Endometrium (tissue), 2 donors: ENCODE measurements around the gene ENAH.
A peak's percentile ranks its signal among the peaks of the same experiment; 100 is the strongest.
"Not testable (repeated sequence)": the region's sequence is repeated elsewhere in the genome, so short reads cannot be mapped to it uniquely, and the experiment has no call there.

ENCODE experiments used
- FAIRE-seq: peaks from 2 replicates; lab custom pipeline; 2012; peaks lifted over from hg19 to GRCh38; lab: Jason Lieb, UNC
- donor health status: control.
- donor health status: control.

Gene ENAH

DNA sequence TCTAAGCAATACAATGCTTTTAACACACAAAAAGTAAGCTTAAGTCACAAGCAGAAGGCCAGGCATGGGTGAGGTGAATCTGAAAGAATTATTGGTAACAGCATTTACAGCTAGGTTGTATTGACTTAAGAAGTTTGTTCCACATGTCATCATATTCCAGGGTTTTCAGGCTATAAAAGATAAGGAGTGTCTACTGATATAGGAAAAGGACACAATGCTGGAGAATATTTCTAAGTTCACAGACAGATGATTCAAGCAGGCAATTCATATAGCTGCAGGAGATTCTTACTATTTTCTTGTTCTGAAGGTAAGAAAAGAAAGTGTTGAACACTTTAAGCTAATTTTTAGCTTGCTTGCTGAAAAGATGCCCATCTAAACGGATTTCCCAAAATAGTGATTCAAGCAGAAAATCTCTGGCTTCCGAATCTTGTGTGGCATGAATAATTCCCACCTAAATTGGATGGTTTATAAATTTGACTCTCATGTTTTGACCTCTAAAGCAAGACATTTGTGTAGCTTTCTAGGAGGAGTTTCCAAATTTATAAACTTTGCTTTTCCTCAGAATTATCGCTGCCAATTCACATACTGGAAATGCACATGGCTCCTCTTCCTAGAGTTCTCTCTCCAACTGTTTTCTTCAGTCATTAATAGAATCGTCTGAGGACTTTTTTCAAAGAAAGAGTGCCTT, 129.5 kb downstream of the ENAH start:
- FAIRE-seq = no peak

DNA sequence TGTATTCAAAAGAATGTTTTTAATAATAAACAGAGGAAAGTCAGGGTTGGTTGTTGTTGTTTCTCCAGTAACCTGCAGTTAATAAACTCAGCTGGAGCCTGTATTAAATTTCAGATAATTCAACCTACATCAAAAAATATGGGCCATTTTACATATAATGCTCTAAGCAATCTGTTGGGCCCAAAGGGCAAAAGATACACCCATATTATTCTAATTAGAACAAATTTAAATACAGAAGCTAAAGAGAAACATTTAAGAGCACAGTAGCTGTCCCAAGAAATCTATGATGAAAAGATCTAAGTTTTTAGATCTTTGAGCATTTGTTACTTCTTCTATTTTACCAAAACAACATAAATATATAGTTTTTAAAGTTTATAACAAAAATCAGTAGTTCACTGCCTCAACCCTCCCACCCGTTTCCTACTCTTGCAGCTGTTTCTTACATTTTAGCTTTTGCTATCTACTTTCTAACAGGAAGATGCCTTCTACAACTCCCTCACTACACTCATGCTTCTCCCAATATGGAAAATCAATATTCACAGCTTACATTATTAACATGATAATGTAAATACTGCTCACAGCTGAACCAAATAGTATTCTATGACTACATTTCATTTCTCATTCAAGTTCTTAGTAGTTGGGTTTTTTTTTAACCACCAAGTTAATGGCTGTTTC, 130.2 kb downstream of the ENAH start:
- no peak for FAIRE-seq

DNA sequence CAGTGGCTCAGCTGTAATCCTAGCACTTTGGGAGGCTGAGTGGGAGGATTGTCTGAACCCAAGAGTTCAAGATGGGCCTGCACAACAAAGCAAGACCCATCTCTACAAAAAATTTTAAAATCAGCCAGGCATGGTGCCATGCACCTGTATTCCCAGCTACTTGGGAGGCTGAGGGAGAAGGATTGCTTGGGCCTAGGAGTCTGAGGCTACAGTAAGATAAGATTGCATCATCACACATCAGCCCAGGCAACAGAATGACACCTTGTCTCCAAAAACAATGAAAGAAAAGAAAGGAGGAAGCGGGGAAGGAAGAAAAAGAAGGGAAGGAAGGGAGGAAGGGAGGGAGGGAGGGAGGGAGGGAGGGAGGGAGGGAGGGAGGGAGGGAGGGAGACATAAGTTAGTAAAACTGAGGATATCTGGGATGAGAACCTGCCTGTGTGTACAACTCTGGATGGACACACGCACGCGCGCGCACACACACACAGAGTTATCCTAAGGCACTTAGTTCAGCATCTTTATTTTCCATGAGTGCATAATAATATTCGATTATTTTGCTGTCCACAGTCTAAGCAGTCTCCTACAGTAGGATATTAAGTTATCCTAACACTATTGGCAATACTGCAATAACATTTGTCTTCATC, 132.2 kb downstream of the ENAH start:
- no peak for FAIRE-seq

DNA sequence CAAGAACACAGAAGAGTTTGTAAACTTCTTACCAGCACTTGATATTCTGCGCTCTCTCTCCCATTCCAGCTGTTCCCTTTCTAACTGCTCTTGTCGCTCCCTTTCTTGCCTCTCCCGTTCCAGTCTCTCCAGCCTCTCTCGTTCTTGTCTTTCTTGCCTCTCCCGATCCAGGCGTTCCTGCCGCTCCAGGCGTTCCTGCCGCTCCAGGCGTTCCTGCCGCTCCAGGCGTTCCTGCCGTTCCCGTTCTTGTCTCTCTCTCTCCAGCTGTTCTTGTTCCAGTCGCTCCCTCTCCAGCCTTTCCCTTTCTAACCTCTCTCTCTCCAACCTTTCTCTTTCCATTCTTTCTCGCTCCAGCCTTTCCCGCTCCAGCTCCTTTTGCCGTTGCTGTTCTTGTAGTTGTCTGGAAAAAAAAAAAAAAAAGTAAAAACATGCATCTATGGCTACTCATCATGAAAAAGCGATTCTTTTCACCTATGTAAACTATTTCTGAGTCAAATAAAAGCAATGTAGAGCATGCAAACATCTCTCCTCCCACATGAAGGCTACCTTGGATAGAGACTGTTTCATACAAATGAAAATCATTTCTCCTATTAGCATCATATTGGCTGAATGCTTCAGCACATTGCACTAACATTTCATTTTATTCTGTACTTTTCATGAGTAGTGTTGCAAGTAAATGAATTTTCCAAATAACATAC, 133.6 kb downstream of the ENAH start:
- no peak for FAIRE-seq

DNA sequence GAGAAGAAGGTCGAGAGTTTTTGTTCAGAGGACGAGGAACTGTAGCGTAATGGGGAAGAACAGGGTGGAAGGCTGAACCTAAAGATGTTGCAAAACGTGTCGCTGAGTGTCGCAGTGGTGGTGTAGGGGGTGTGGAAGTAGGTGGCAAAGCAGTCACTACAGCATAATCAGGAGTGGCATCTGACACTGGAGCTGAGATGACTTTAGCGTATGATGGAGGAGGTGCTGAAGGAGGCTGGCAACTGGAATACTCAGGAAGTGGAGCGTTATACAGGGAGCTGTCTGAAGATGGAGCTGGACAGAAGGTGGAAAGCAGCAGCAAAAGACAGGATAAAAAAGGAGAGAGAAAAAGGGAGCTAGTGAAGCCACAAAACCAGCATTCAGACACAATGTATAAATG, 135.2 kb downstream of the ENAH start:
- no peak for FAIRE-seq

DNA sequence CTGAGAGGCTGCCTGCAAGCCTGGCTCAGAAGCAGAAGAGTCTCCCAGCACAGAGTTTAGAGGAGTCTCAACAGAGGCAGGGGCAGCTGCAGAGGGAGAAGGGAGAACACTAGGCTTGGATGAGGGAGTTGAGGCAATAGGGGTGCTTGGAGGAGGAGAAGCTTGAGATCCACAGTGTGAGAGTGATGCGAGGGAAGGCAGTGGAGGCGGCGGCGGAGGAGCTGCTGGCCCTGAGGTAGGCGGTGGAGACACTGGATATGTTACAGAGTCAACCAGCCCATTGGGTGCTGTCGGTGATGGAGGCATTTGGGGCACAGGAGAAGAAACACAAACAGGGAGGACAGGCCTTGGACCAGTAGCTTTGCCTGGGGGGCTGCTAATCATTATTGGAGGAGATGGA, 135.7 kb downstream of the ENAH start:
- no peak for FAIRE-seq

DNA sequence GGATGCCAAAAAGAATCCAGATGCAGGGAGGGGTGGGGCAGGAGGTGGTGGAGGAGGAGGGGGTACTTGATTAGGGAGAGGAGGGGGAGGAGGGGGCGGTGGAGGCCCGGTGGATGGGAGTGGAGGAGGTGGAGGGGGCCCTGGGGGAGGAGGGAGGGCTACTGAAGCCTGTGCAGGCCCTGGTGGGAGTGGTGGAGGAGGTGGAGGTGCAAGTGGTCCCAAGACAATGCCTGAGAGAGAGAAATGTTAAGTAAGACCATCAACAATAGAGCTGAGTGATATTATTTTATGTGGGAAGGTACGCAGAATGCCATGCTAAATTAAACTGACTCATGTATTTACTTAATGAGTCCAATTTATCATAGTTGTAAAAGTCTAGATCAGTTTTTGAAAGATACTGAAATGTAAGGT, 138.2 kb downstream of the ENAH start:
- FAIRE-seq = no peak

DNA sequence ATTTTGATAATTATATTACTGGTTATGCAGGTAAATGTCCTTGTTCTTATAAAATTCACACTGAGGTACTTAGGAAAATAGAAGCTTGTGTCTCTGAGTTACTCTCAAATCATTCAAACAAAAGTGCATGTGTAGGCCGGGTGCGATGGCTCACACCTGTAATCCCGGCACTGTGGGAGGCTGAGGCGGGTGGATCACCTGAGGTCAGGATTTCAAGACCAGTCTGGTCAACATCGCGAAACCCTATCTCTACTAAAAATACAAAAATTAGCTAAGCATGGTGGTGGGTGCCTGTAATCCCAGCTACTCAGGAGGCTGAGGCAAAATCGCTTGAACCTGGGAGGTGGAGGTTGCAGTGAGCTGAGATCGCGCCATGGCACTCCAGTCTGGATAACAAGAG, 139.3 kb downstream of the ENAH start:
- FAIRE-seq = not testable (repeated sequence)

DNA sequence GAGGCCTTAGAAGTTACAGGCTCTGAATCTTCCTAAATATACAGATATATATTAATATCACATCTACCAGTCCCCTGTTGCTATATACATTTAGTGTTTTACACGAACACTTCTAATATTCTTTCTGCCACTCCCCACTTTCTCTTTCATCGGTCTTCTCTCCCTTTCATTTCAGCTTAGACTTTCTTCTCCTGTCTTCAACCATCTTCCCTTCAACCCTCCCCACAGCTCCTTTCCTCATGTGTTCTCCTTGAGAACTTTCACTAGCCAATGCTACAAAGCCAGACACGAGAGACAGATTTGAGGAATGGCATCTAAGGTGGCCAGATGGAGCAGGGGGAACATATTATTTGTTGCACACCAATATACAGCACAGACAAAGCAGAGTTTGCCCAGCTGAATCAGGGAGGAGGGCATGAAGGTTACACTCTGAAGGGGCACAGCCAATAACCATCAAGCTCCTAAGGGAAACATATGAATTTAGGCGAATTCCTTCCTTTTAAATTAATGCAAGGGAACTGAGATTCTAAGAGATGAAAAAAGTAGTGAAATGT, 141.0 kb downstream of the ENAH start:
- no peak for FAIRE-seq

DNA sequence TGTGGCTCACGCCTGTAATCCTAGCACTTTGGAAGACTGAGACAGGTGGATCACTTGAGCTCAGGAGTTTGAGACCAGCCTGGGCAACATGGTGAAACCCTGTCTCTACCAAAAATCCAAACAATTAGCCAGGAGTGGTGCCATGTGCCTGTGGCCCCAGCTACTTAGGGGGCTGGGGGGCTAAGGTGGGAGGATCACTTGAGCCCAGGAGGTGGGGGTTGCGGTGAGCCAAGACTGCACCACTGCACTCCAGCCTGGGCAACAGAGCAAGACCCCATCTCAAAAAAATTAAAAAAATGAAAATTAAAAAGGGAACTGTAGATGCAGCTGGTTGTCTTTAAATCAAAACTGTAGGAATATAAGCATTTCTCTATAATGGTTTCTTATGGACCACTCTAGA, 142.2 kb downstream of the ENAH start:
- not testable (repeated sequence) for FAIRE-seq

DNA sequence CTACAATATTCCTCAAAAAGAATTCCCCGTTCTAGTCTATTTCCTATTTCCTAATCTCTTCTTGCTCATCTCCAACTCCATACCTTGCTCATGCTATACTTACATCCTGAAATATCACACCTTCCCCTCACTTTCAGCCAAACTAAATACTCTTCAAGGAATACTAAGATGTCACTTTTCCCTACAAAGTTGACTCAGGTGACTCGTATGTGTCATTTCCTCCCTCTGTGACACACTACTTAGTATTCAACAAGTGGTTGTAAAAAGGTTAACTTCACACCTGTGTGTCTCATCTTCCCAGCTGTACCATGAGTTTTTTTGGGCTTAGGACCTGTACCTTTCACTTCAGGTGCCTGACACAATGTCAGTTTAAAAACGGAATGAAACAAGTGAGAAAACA, 143.2 kb downstream of the ENAH start:
- no peak for FAIRE-seq

DNA sequence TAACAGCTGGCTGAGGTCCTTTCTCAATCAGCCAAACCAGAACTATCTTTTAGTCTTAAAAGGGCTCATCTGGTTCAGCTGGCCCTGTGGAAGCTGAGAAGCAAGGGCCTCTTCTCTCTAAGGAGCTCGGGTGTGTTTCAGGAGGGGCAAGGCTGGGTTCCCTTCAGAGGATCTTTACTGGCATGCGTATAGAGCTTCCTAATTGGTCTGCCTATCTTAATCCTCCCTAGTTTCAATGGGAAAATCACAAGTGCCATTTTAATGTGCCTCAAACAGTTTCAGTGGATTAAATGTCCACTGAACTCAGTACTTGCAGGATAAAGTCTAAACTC, 143.6 kb downstream of the ENAH start:
- FAIRE-seq = no peak

DNA sequence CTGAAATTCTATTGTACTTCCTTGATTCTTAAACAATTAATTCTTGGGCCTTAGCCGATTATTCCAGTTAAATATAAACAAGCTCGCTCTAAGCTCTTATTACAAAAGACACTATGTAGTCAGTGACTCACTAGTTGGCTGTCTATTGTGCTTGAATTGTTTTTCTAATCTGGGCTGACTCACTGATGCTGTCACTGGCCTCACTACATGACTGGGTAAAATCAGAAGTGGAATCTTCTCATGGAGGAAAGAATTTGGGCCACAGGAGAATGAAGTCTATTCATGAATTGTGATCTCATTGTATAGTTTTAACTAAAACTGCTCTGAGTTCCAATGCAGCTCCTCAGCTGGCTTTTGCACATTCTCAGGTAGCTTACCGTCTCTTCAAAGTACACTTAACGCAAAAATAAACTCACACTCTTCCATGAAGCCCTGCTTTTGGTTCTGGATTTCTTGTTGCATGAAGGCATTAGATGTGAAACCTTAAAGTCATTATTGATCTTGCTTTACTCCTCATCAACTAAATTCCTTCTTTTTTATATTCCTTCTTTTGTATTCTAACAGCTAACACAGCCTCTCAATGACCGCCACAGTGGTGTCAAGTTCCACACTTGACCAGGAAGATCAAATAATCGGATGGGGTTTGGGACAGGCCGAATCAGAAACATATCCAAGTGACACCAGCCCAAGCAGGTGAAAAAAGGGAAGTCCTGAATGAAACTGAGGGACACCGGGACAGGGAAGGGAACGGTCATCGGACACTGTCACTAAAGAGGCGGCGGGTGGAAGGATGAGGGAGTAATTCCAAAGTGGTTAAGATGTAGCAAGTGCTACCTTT, 144.2 kb downstream of the ENAH start:
- FAIRE-seq = peak; percentile 88

DNA sequence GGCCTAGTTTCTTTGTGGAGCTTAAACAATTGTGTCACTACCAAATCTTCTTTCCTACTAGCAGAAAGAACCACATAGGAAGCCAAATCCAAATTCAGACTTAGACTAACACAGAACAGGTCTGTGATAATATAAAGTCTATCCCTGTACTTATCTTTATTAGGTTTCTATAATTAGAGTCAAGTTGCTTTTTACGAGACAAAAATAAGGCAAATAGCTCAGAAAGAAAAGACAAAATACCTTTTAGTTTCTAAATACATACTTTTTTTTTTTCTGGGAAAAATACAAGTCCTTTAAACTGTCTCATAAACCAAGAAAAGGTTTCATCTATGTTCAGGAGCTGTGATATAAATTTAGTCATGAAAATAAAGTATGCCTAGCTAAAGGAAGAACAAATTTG, 146.2 kb downstream of the ENAH start:
- FAIRE-seq = peak; percentile 15

DNA sequence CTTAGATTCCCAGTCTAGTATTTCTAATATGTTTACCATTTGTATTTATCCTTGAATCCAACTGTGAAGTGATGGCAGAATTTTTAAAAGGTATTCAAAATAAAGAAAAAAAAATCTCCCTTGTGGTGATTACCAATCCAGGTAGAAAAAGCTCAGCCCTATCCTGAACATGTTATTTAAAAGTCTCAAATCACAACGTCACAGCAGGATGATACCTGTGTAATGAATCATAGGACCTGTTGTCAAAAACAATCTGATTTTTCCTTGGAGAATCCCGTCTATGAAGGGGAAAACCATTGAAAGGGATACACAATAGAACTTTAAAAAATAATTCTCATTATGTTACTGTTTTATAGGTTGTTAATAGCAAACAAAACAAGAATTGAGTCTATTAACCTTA, 148.1 kb downstream of the ENAH start:
- FAIRE-seq = no peak

DNA sequence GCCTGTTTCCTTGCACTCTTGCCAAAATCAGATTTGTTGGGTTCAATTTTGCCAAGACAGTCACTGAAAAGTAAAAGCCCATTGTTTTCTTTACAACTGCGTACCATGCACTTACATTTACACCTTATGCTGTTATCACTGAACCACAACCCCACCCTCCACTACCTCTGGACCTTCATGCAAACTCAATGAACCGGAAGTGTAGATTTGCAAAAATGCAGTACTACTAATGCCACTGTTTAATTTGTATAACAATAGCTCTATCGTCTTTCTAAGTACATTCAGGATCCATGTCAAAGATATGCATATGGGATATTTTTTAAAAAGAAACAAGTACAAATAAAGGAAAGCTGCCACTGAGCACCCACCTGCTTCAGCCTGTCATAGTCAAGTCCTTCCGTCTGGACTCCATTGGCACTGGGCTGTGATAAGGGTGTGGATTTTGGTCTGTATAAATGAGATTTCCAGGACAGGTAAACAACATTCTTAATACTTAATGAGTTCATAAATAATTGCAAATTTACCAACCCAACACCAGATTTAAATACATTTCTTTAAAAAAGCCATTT, 152.2 kb downstream of the ENAH start:
- no peak for FAIRE-seq

DNA sequence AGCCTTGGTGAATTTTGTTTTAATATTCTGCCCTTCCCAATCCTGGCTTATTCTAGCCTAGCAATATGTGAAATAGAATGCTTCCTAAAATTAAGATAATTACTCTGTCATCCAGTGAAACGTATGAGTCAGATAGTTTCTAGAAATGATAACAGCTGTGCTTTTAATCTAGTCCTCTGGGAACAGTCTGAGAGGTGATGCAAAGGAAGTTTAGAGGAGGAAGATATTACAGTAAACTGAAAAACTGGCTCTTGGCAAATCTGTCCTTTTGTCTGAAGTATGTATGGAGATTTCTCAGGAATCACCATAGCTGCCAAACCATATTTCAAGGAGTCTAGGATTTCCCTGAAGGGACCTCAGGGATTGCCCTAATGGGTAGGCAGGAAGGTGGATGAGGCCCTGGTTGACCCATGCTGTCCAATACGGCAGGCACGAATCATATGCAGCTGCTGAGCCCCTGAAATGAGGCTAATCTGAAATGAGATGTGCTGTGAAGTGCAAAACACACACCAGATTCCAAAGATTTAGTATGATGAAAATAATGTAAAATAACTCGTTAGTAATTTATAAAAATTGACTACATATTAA, 154.3 kb downstream of the ENAH start:
- no peak for FAIRE-seq

DNA sequence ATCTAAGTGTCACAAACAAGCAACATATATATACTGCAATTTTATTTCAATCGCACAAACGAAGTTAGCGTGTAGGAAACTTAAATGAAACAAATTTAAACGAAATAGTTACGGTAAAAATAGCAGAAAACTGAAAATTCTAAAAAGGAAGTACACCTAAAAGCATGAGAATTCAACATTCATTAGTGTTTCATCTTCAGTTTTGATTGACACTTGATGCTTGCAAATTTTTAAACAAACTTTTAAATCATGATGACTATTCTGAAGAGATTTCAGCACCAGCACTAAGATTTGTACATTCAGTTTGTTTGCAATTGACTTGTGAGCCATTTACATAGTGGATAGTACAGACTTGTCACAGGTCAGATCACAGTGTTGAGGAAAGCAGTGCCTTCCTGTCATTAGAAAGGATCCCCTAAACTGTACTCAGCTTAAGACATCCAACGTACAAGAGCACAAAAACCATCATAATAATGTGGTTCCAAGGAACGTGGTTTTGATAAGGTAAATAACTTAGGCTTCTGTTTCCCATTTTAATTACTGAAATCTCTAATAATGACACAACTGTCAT, 158.0 kb downstream of the ENAH start:
- FAIRE-seq = no peak

DNA sequence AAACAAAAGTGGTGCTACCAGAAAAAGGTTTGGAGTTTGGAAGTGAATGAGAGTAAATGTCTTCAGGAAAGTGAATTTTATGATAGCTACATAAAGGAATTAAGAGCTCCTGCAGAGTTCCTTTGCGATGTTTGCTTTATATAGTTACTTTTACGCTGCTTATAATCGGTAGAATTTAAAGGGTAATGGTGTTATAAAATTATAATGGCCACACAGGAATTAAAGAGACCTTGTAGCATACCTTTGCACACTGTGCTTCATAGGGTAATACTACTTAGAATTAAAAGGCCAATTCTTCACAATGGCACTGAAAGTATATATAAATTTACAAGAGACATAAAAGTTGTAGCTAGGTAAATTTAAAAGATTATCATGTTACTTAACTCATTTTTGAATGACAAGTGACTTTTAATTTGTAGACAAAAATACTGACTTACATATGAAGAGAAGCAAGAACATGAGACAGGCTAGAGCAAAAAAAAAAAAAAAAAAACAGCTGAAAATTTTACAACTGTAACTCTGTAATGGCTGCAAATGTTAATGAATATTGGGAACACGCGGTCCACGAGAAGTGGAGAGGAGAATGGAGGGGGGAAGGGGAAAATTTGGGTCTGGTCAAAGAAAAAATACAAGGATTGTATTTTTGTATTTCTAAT, 159.2 kb downstream of the ENAH start:
- no peak for FAIRE-seq

DNA sequence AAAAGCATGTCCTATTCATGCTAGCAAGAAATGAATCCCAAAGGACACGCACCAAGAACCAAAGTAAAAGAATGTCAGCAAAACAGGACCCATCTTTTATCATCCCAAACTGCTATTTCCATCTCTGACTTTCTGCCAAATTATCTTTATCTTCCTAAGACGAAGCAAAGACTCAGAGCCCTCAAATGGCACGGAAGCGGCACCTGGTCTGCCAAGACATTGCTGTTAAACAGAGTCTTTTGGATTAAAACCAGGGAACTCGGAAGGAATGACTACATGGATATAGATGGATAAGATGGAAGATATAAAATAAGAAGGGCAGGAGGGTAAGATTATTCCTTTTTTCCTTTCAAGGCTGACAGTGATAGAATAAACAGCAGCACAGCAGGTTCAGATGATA, 164.2 kb downstream of the ENAH start:
- no peak for FAIRE-seq
